ENCODE measurements around the gene OSBPL7. TPM values are rescaled to one million over a fixed set of nuclear protein-coding genes. Genes with fewer than 3 reads are reported as not detected.

The OSBPL7 gene
- total RNA-seq, 4 donors from 2014 or later, result 8.6 to 19.5 (median 11.2) TPM

DNA sequence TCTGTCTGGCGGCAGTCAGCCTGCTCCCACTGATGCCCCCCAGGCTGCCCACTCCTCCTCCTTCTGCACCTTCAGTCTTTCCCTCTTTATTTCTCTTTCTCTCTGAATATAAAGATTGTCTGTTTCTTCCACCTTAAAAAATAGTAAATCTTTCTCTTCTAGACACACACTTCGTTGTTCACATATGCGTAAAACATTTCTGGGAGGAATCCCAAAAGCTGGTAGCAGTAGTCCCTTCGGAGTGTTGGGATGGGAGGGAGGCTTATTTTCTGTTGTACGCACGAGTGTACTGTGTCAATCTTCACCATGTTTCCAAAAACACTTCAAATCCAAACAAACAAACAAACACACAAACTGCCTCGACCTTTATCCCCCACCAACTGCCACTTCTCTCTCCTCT is 9.9 kb downstream of the OSBPL7 start:
- Histone ChIP-seq H3K4me3 (no peak overlapping the region), H3K36me3 (peaks cover 0 to 94% (median 38%) of the 10 kb centered on the region in 3 donors), H3K27ac (peak overlapping the region in 2 of 4 donors; percentile 36 to 57), H3K27me3 (no peaks in the 10 kb centered on the region), H3K9me3 (no peaks in the 10 kb centered on the region), H3K4me1 (peaks cover 0 to 18% (median 3%) of the 10 kb centered on the region in 4 donors)
- DNase-seq (ENCODE audit: low spot score in 2 of 2), result no peak
- TF ChIP-seq, protein P1, sequence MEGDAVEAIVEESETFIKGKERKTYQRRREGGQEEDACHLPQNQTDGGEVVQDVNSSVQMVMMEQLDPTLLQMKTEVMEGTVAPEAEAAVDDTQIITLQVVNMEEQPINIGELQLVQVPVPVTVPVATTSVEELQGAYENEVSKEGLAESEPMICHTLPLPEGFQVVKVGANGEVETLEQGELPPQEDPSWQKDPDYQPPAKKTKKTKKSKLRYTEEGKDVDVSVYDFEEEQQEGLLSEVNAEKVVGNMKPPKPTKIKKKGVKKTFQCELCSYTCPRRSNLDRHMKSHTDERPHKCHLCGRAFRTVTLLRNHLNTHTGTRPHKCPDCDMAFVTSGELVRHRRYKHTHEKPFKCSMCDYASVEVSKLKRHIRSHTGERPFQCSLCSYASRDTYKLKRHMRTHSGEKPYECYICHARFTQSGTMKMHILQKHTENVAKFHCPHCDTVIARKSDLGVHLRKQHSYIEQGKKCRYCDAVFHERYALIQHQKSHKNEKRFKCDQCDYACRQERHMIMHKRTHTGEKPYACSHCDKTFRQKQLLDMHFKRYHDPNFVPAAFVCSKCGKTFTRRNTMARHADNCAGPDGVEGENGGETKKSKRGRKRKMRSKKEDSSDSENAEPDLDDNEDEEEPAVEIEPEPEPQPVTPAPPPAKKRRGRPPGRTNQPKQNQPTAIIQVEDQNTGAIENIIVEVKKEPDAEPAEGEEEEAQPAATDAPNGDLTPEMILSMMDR (IDR thresholded peaks at IDR 0.05), result no peak
- TF ChIP-seq EP300 (IDR thresholded peaks at IDR 0.05), result no peak
- TF ChIP-seq POLR2A (IDR thresholded peaks at IDR 0.05), result no peak
- 47 to 51% methylated on average over 7 of the region's 7 CpGs for WGBS, 2 donors

DNA sequence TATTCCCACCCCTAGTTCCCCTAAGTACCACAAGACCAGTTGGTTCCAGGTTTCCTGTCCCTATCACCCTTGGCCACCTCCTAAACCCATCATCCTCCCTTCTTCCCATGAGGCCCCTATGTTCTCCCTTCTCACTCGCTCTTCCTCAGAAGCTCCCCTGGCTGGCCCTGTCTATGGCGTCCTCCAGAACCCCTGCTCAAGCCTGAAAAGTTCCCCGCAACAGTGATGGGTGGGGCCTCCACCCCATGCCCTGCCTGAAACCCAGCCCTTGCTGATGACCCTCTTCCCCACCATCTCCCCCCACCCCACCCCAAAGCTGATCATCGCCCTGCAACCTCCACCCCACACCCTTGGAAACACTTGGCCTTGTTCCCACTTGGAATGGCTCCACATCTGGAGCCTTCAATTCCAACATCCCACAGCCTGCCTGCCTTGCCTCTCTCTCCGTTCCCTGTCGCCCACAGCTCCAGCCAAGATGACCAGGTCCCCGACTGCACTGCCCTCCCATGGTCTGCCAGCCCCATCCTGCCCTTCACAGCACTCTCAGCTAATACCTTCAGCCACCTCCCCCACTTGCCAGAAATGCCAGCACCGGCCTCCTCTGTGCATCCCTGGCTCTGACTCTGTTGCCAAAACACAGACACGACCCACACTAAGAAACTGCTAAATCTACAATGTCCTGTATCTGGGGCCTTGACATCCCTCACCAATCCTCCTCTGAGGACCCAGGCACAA is 10.5 kb downstream of the OSBPL7 start:
- Histone ChIP-seq H3K27ac (peak overlapping the region in 2 of 4 donors; percentile 25 to 57), H3K27me3 (no peaks in the 10 kb centered on the region), H3K4me1 (peaks cover 0 to 18% (median 3%) of the 10 kb centered on the region in 4 donors), H3K36me3 (peaks cover 0 to 94% (median 31%) of the 10 kb centered on the region in 3 donors), H3K4me3 (no peak overlapping the region), H3K9me3 (no peaks in the 10 kb centered on the region)
- TF ChIP-seq EP300 (IDR thresholded peaks at IDR 0.05) (no peak), POLR2A (IDR thresholded peaks at IDR 0.05) (no peak)
- TF ChIP-seq, protein P1 (IDR thresholded peaks at IDR 0.05), result no peak
- WGBS, 2 donors, result 53 to 58% methylated on average over 9 of the region's 9 CpGs
- DNase-seq (ENCODE audit: low spot score in 2 of 2), result no peak

DNA sequence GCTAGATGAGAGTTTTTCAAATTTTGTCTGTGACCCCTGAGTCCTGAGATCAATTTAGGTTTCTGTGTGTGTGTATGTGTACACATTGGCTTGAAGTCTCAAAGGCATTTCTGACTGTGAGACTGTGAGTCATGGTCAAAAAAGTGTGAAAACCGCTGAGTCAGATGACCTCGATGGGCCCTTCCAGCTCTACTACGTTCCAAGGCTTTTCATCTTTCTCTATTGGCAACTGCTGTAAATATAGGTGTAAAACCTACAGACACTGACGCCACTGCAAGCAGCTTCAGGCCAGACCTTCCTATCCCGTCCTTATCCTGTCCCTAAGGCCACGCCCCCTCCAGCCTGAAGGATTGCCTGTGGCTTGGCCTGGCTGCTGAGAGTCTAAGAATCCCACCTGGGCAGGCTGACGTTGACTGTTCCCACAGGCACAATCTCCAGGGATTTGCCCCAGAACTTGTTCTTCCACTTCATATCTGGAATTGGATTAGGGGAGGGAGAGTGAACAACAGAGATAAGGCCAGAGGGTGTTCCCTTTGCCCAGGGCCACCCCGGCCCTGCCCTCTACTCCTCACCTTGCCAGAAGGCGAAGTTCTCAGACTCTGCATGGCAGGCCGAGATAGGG is 11.3 kb downstream of the OSBPL7 start:
- WGBS, 2 donors, result 58 to 69% methylated on average over 10 of the region's 10 CpGs
- TF ChIP-seq EP300 (IDR thresholded peaks at IDR 0.05), result no peak
- no peak for TF ChIP-seq POLR2A (IDR thresholded peaks at IDR 0.05)
- TF ChIP-seq, protein P1 (IDR thresholded peaks at IDR 0.05), result no peak
- peaks cover 0 to 18% (median 3%) of the 10 kb centered on the region in 4 donors for H3K4me1 ChIP-seq
- H3K27ac ChIP-seq, result peak overlapping the region in 2 of 4 donors; percentile 16 to 57
- no peak overlapping the region for H3K4me3 ChIP-seq
- no peaks in the 10 kb centered on the region for H3K9me3 ChIP-seq
- peaks cover 0 to 89% (median 29%) of the 10 kb centered on the region in 3 donors for H3K36me3 ChIP-seq
- no peak for DNase-seq (ENCODE audit: low spot score in 2 of 2)
- no peaks in the 10 kb centered on the region for H3K27me3 ChIP-seq

DNA sequence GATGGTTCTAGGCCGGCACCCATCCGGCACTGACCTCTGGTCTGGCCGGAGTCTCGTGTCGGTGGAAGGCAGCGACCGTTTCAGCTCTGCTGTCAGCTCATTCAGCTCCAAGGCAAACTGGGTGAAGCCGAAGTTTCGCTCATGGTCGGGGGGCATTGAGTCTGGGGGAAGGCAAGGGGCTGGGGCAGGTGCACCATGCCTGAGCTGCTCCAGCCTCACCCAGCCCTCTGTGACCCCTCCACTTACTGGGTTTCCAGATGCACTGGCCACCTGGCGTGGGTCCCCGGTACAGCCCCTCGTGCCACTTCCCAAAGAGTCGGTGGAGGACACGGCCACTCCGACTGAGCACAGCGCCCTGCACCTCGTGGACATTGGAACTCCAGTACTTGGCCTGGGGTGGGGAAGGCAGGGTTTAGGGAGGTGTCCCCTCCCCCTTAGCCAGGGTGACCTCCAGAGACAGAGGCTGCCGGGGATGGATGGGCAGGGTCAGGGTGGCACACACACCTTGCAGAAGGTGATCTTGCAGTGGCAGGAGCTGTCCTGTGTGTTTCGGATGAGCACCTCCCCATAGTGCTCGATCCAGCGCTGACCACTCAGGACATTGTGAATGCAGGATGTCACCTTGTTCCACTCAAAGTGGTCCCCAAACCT is 12.6 kb downstream of the OSBPL7 start:
- Histone ChIP-seq H3K36me3 (peaks cover 0 to 75% (median 28%) of the 10 kb centered on the region in 3 donors), H3K27ac (no peak overlapping the region), H3K9me3 (no peaks in the 10 kb centered on the region), H3K4me3 (no peak overlapping the region), H3K4me1 (peaks cover 0 to 18% (median 3%) of the 10 kb centered on the region in 4 donors), H3K27me3 (no peaks in the 10 kb centered on the region)
- no peak for DNase-seq (ENCODE audit: low spot score in 2 of 2)
- TF ChIP-seq, protein P1 (IDR thresholded peaks at IDR 0.05), result no peak
- 97 to 98% methylated on average over 5 to 14 of the region's 22 CpGs for WGBS, 2 donors
